Measurements from ENCODE around the gene FKBP1B. TPM values are rescaled to one million over a fixed set of nuclear protein-coding genes. Genes with fewer than 3 reads are reported as not detected.
A peak's percentile ranks its signal among the peaks of the same experiment; 100 is the strongest.
"Not testable (repeated sequence)": the region's sequence is repeated elsewhere in the genome, so short reads cannot be mapped to it uniquely, and the experiment has no call there.

Gene FKBP1B
- polyA plus RNA-seq, 1 donor: 8.2 TPM

- Histone ChIP-seq H3K36me3 (ENCODE audit: control insufficient read depth, insufficient read depth, low read length) (peaks cover 13% of the 10 kb centered on the region), H3K27me3 (ENCODE audit: control insufficient read depth, insufficient read depth, low read length) (no peaks in the 10 kb centered on the region), H3K4me3 (ENCODE audit: low read length) (no peak overlapping the region), H3K27ac (ENCODE audit: low read length) (no peak overlapping the region), H3K9me3 (ENCODE audit: control insufficient read depth, low read depth, low read length) (no peaks in the 10 kb centered on the region), H3K4me1 (ENCODE audit: control insufficient read depth, insufficient read depth, low read length) (no peaks in the 10 kb centered on the region)
- no peak for DNase-seq
- no CpG with 5 or more reads among the region's 16 CpGs for WGBS (ENCODE audit: insufficient coverage, low lambda C conversion rate)
These were observed 26.5 kb upstream of the FKBP1B start for GRCh38 chr2:24022975-24023575.

DNA sequence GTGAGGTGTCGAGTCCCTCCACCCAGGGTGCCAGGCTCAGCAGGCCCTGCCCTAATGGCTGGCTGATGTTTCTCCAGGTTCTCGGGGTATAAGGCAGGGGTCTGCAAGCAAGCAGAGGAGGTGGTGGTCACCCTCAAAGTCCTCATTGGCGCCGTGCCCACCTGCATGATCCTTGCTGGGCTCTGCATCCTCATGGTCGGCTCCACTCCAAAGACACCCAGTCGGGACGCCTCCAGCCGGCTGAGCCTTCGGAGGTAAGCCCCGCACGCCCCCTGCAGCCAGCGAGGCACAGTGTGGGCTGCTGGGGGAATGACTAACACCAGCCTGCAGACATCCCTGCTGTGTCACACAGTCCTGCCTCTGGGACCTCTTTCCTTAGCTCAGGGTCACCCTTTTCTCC is 25.5 kb upstream of the FKBP1B start:
- no peaks in the 10 kb centered on the region for H3K27me3 ChIP-seq (ENCODE audit: control insufficient read depth, insufficient read depth, low read length)
- H3K4me1 ChIP-seq (ENCODE audit: control insufficient read depth, insufficient read depth, low read length): no peaks in the 10 kb centered on the region
- no peak for DNase-seq
- H3K4me3 ChIP-seq (ENCODE audit: low read length): no peak overlapping the region
- no peaks in the 10 kb centered on the region for H3K9me3 ChIP-seq (ENCODE audit: control insufficient read depth, low read depth, low read length)
- WGBS (ENCODE audit: insufficient coverage, low lambda C conversion rate): no CpG with 5 or more reads among the region's 12 CpGs
- H3K27ac ChIP-seq (ENCODE audit: low read length): no peak overlapping the region
- peaks cover 13% of the 10 kb centered on the region for H3K36me3 ChIP-seq (ENCODE audit: control insufficient read depth, insufficient read depth, low read length)

DNA sequence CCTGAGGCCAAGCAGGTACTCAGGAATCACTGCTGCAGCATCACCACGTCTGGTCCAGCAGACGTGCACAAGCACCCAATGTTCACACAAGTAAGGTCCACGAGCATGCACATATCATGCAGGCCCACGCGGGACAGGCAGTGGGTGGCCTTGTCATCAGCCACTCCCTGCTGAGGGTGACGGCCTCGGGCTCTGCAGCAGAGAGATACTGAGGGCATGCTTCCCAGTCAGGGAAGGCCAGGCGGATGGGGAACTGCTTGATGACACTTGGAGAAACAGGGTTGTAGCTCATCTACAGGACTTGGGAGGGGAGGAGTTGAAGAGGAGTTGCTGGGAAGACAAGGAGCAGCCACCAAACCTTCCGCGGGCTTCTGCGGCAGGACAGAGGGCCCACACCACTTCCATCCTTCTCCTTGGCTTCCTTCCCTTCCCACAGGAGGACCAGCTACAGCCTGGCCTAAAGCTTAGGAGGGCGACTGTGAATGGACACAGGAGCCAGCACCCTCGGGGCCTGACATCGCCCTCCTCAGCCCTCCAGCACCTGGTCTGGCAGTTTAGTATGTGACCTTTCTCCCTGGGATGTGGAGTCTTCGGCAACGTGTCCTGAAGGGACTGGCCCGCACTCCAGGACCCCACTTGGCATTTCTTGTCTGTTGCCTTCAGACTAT is 24.4 kb upstream of the FKBP1B start:
- H3K4me1 ChIP-seq (ENCODE audit: control insufficient read depth, insufficient read depth, low read length): no peaks in the 10 kb centered on the region

DNA sequence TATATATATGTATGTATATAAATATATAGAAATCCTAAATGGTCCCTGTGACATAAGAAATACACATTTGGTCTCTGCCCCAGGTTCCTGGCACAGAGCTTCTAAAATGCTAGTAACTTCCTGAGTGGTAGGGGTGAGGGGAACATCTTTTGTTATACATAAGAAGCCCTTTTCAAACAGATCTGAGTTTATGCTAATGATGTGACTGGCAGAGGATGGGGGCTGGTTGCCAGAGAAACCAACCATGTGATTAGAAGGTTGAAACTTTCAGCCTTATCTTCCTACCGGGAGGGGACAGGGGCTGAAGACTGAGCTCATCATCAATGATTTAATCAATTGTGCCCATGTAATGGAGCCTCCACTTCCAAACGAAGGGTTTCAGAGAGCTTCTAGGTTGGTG is 23.3 kb upstream of the FKBP1B start:
- no peak for DNase-seq
- Histone ChIP-seq H3K27ac (ENCODE audit: low read length) (no peak overlapping the region), H3K36me3 (ENCODE audit: control insufficient read depth, insufficient read depth, low read length) (peaks cover 30% of the 10 kb centered on the region), H3K4me1 (ENCODE audit: control insufficient read depth, insufficient read depth, low read length) (no peaks in the 10 kb centered on the region), H3K9me3 (ENCODE audit: control insufficient read depth, low read depth, low read length) (no peaks in the 10 kb centered on the region), H3K27me3 (ENCODE audit: control insufficient read depth, insufficient read depth, low read length) (no peaks in the 10 kb centered on the region), H3K4me3 (ENCODE audit: low read length) (no peak overlapping the region)
- WGBS (ENCODE audit: insufficient coverage, low lambda C conversion rate): no CpG with 5 or more reads among the region's 2 CpGs

More for the DNA sequence above, 24.4 kb upstream of the FKBP1B start:
- Histone ChIP-seq H3K27me3 (ENCODE audit: control insufficient read depth, insufficient read depth, low read length) (no peaks in the 10 kb centered on the region), H3K27ac (ENCODE audit: low read length) (no peak overlapping the region), H3K36me3 (ENCODE audit: control insufficient read depth, insufficient read depth, low read length) (peaks cover 21% of the 10 kb centered on the region), H3K9me3 (ENCODE audit: control insufficient read depth, low read depth, low read length) (no peaks in the 10 kb centered on the region), H3K4me3 (ENCODE audit: low read length) (no peak overlapping the region)
- no CpG with 5 or more reads among the region's 17 CpGs for WGBS (ENCODE audit: insufficient coverage, low lambda C conversion rate)
- no peak for DNase-seq

- Histone ChIP-seq H3K9me3 (ENCODE audit: control insufficient read depth, low read depth, low read length) (no peaks in the 10 kb centered on the region), H3K4me3 (ENCODE audit: low read length) (no peak overlapping the region), H3K27ac (ENCODE audit: low read length) (no peak overlapping the region), H3K4me1 (ENCODE audit: control insufficient read depth, insufficient read depth, low read length) (no peaks in the 10 kb centered on the region), H3K36me3 (ENCODE audit: control insufficient read depth, insufficient read depth, low read length) (peaks cover 25% of the 10 kb centered on the region), H3K27me3 (ENCODE audit: control insufficient read depth, insufficient read depth, low read length) (no peaks in the 10 kb centered on the region)
- DNase-seq: no peak
- WGBS (ENCODE audit: insufficient coverage, low lambda C conversion rate): 100% methylated on average over 2 of the region's 9 CpGs
These were observed 10.6 kb upstream of the FKBP1B start for GRCh38 chr2:24038786-24039499.

DNA sequence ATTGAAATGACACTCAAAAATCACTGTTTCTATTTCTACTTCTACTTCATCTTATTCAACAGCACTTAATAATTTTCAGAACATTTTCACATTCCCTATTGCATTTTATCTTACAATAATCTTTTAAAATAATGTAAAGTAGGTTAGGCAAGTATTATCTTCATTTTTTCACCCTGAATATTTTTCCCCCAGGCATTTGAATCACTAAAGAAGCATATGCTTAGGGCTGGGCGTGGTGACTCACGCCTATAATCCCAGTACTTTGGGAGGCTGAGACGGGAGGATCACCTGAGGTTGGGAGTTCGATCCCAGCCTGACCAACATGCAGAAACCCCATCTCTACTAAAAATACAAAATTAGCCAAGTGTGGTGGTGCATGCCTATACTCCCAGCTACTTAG is 9.0 kb upstream of the FKBP1B start:
- no peaks in the 10 kb centered on the region for H3K9me3 ChIP-seq (ENCODE audit: control insufficient read depth, low read depth, low read length)
- no peak for DNase-seq
- H3K4me1 ChIP-seq (ENCODE audit: control insufficient read depth, insufficient read depth, low read length): no peaks in the 10 kb centered on the region
- H3K27ac ChIP-seq (ENCODE audit: low read length): no peak overlapping the region
- H3K27me3 ChIP-seq (ENCODE audit: control insufficient read depth, insufficient read depth, low read length): no peaks in the 10 kb centered on the region
- peaks cover 25% of the 10 kb centered on the region for H3K36me3 ChIP-seq (ENCODE audit: control insufficient read depth, insufficient read depth, low read length)
- no peak overlapping the region for H3K4me3 ChIP-seq (ENCODE audit: low read length)
- no CpG with 5 or more reads among the region's 4 CpGs for WGBS (ENCODE audit: insufficient coverage, low lambda C conversion rate)

DNA sequence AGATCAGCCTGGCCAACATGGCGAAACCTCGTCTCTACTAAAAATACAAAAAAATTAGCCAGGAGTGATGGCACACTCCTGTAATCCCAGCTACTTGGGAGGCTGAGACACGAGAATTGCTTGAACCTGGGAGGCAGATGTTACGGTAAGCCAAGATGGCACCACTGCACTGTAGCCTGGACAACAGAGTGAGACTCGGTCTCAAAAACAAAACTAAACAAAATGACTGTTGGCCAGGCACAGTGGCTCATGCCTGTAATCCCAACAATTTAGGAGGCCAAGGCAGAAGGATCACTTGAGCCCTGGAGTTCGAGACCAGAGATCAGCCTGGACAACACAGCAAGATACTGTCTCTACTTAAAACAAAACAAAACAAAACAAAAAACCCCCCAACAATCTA is 6.4 kb upstream of the FKBP1B start:
- H3K4me3 ChIP-seq (ENCODE audit: low read length); H3K27me3 ChIP-seq (ENCODE audit: control insufficient read depth, insufficient read depth, low read length); DNase-seq; H3K9me3 ChIP-seq (ENCODE audit: control insufficient read depth, low read depth, low read length); H3K27ac ChIP-seq (ENCODE audit: low read length); H3K4me1 ChIP-seq (ENCODE audit: control insufficient read depth, insufficient read depth, low read length): not testable (repeated sequence)
- peaks cover 12% of the 10 kb centered on the region for H3K36me3 ChIP-seq (ENCODE audit: control insufficient read depth, insufficient read depth, low read length)
- no CpG with 5 or more reads among the region's 6 CpGs for WGBS (ENCODE audit: insufficient coverage, low lambda C conversion rate)

DNA sequence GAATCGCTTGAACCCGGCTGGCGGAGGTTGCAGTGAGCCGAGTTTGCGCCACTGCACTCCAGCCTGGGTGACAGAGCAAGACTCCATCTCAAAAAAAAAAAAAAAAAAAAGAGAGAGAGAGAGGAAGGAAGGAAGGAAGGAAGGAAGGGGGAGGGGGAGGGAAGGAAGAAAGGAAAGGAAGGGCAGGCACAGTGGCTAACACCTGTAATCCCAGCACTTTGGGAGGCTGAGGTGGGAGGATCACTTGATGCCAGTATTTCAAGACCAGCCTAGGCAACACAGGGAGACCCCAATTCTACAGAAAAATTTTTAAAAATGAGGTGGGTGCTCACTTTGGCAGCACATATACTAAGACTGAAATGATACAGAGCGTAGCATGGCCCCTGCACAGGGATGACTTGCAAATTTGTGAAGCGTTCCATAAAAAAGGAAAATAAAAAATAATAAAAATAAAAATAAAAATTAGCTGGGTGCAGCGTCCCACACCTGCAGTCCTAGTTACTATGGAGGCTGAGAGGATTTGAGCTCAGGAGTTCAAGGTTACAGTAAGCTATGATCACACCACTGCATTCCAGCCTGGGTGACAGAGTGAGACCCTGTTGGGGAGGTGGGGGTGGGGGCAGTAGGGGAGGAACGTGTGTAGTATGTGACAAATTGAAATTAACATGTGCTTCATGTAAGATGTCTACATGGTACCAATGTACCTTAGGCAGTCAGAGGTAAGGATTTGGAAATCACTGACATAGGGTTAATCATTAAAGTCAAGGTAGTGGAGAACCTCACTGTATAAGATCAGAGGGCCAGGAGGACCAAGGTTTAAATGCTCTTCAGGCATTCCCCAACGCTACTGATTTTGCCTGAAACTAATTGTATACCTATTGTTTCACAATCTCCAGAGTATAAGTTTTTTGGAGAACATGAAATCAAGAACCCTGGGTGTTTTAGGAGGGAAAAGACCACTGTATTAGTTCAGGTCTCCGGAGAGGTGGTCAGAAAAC is 3.7 kb upstream of the FKBP1B start:
- H3K4me3 ChIP-seq (ENCODE audit: low read length): no peak overlapping the region
- H3K27ac ChIP-seq (ENCODE audit: low read length): no peak overlapping the region
- peak in 1 of 2 donors; percentile 53 for DNase-seq
- 100% methylated on average over 3 of the region's 11 CpGs for WGBS (ENCODE audit: insufficient coverage, low lambda C conversion rate)
- peaks cover 21% of the 10 kb centered on the region for H3K27me3 ChIP-seq (ENCODE audit: control insufficient read depth, insufficient read depth, low read length)
- H3K36me3 ChIP-seq (ENCODE audit: control insufficient read depth, insufficient read depth, low read length): no peaks in the 10 kb centered on the region
- H3K4me1 ChIP-seq (ENCODE audit: control insufficient read depth, insufficient read depth, low read length): peaks cover 8% of the 10 kb centered on the region
- H3K9me3 ChIP-seq (ENCODE audit: control insufficient read depth, low read depth, low read length): no peaks in the 10 kb centered on the region

- H3K4me1 ChIP-seq (ENCODE audit: control insufficient read depth, insufficient read depth, low read length): peaks cover 8% of the 10 kb centered on the region
- DNase-seq: no peak
- no peak overlapping the region for H3K27ac ChIP-seq (ENCODE audit: low read length)
- peak overlapping the region; percentile 70 for H3K4me3 ChIP-seq (ENCODE audit: low read length)
- WGBS (ENCODE audit: insufficient coverage, low lambda C conversion rate): 0% methylated on average over 2 of the region's 2 CpGs
- H3K36me3 ChIP-seq (ENCODE audit: control insufficient read depth, insufficient read depth, low read length): no peaks in the 10 kb centered on the region
- H3K9me3 ChIP-seq (ENCODE audit: control insufficient read depth, low read depth, low read length): no peaks in the 10 kb centered on the region
- H3K27me3 ChIP-seq (ENCODE audit: control insufficient read depth, insufficient read depth, low read length): peaks cover 21% of the 10 kb centered on the region
These were observed 3.0 kb upstream of the FKBP1B start for GRCh38 chr2:24046599-24046929.
